ENCODE data around the gene SLC25A34.

SLC25A34 gene

DNA sequence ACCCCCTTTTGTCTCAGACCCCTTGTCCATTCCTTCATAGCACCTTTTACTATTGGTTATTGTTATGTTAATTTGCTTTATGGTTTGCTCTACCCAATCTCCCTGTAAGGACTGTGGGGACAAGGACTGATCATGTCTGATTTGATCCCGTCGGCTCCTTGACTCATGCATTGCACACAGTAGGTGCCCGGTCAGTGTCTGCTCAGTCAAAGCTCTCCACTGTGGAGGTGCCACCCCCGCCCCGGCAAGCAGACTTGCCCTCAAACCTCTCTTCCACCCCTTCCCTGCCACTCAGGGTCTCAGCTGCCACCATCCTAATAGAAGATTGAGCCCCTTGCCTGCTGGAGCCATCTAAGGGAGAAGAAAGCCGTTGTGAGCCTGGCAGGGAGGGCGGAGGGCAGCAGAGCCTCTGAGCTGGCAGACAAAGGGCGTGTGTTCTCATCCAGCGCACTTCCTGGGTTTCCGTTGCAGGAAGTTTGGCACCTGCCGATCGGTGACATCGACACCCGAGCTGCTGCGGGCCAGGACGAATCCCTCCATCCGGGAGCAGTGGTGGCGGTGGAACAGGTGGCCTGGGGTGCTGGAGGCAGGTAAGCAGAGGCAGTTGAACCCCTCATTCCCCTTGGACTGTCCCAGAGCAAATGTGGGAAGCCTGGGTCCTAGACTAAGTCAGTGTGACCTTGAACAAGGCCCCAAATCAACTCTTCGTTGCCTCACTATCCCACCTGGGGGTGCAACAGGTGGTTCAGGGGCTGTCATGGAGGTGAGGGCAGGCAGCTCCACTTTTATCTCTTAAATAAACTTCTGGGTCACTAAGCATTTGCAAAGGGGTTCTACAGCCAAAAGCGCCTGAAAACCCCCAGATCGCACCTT, 20.3 kb downstream of the SLC25A34 start:
- Histone ChIP-seq H3K9me3 (ENCODE audit: severe bottlenecking) (no peaks in the 10 kb centered on the region), H3K27me3 (ENCODE audit: insufficient read depth, poor library complexity, severe bottlenecking) (no peaks in the 10 kb centered on the region), H3K4me1 (ENCODE audit: insufficient read depth, poor library complexity, severe bottlenecking) (peaks cover 18% of the 10 kb centered on the region), H3K27ac (ENCODE audit: poor library complexity, severe bottlenecking) (peak overlapping the region; percentile 94), H3K4me3 (ENCODE audit: severe bottlenecking) (no peak overlapping the region), H3K36me3 (ENCODE audit: low read depth) (peaks cover 11% of the 10 kb centered on the region; the same call in 1 of the 2 replicates)
- TF ChIP-seq, protein P1, sequence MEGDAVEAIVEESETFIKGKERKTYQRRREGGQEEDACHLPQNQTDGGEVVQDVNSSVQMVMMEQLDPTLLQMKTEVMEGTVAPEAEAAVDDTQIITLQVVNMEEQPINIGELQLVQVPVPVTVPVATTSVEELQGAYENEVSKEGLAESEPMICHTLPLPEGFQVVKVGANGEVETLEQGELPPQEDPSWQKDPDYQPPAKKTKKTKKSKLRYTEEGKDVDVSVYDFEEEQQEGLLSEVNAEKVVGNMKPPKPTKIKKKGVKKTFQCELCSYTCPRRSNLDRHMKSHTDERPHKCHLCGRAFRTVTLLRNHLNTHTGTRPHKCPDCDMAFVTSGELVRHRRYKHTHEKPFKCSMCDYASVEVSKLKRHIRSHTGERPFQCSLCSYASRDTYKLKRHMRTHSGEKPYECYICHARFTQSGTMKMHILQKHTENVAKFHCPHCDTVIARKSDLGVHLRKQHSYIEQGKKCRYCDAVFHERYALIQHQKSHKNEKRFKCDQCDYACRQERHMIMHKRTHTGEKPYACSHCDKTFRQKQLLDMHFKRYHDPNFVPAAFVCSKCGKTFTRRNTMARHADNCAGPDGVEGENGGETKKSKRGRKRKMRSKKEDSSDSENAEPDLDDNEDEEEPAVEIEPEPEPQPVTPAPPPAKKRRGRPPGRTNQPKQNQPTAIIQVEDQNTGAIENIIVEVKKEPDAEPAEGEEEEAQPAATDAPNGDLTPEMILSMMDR (IDR thresholded peaks at IDR 0.05; ENCODE audit: poor library complexity, severe bottlenecking) = no peak
- peak; percentile 68 for DNase-seq (ENCODE audit: low spot score)
- ATAC-seq (ENCODE audit: low read depth) = peak; percentile 28; the same call in 2 of the 3 replicates

DNA sequence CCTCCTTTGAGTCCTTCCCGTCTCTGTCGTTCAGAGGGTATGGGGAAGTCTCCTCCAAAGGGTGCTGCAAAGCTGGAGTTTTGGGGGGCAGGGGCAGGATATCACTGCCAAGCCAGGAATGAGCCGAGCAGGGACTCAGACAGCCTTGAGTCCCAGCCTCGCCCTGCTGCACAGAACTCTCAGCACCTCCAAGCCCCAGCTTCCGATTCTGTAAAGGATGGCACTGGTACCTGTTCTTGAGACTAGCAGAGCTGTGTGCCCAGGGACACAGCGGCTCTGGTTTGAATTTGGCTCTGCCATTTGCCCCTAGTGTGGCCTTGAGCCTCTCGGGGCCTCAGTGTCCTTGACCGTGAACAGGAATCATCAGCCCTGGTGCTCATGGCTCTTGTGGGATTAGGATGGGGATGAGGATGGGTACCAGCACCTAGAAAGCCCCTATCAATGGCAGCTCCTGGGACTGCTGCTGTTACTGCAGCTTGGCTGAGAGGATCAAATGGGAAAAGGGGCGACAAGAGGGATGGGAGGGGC, 21.0 kb downstream of the SLC25A34 start:
- TF ChIP-seq, protein P1 (IDR thresholded peaks at IDR 0.05; ENCODE audit: poor library complexity, severe bottlenecking) = no peak
- H3K36me3 ChIP-seq (ENCODE audit: low read depth) = peaks cover 15% of the 10 kb centered on the region; the same call in 1 of the 2 replicates
- peak overlapping the region; percentile 94 for H3K27ac ChIP-seq (ENCODE audit: poor library complexity, severe bottlenecking)
- DNase-seq (ENCODE audit: low spot score) (no peak), ATAC-seq (ENCODE audit: low read depth) (no peak)
- no peak overlapping the region for H3K4me3 ChIP-seq (ENCODE audit: severe bottlenecking)
- no peaks in the 10 kb centered on the region for H3K27me3 ChIP-seq (ENCODE audit: insufficient read depth, poor library complexity, severe bottlenecking)
- H3K4me1 ChIP-seq (ENCODE audit: insufficient read depth, poor library complexity, severe bottlenecking) = peaks cover 22% of the 10 kb centered on the region
- no peaks in the 10 kb centered on the region for H3K9me3 ChIP-seq (ENCODE audit: severe bottlenecking)

- H3K4me1 ChIP-seq (ENCODE audit: insufficient read depth, poor library complexity, severe bottlenecking) = peaks cover 22% of the 10 kb centered on the region
- H3K27ac ChIP-seq (ENCODE audit: poor library complexity, severe bottlenecking) = peak overlapping the region; percentile 94
- no peaks in the 10 kb centered on the region for H3K27me3 ChIP-seq (ENCODE audit: insufficient read depth, poor library complexity, severe bottlenecking)
- TF ChIP-seq, protein P1 (IDR thresholded peaks at IDR 0.05; ENCODE audit: poor library complexity, severe bottlenecking) = no peak
- H3K9me3 ChIP-seq (ENCODE audit: severe bottlenecking) = no peaks in the 10 kb centered on the region
- peaks cover 20% of the 10 kb centered on the region; the same call in 1 of the 2 replicates for H3K36me3 ChIP-seq (ENCODE audit: low read depth)
- peak; percentile 17 for ATAC-seq (ENCODE audit: low read depth)
- DNase-seq (ENCODE audit: low spot score) = peak; percentile 70
- peak overlapping the region; percentile 79 for H3K4me3 ChIP-seq (ENCODE audit: severe bottlenecking)
Observed at GRCh38 chr1:15757575-15758342, 21.7 kb downstream of the SLC25A34 start.

GRCh38 chr1:15758343-15758931, 22.4 kb downstream of the SLC25A34 start, which contains the start of gene FBLIM1:
TSS of gene FBLIM1 (plus strand) at chr1:15758795. CDS start at chr1:15764984, 6,189 bp downstream.
- TF ChIP-seq, protein P1 (IDR thresholded peaks at IDR 0.05; ENCODE audit: poor library complexity, severe bottlenecking) = no peak
- Histone ChIP-seq H3K4me1 (ENCODE audit: insufficient read depth, poor library complexity, severe bottlenecking) (peaks cover 25% of the 10 kb centered on the region), H3K27me3 (ENCODE audit: insufficient read depth, poor library complexity, severe bottlenecking) (no peaks in the 10 kb centered on the region), H3K36me3 (ENCODE audit: low read depth) (peaks cover 20% of the 10 kb centered on the region; the same call in 1 of the 2 replicates), H3K27ac (ENCODE audit: poor library complexity, severe bottlenecking) (peak within 1 kb of the TSS; percentile 94), H3K4me3 (ENCODE audit: severe bottlenecking) (peak within 1 kb of the TSS; percentile 79), H3K9me3 (ENCODE audit: severe bottlenecking) (no peaks in the 10 kb centered on the region)
- ATAC-seq (ENCODE audit: low read depth) (peak; percentile 30; the same call in 2 of the 3 replicates), DNase-seq (ENCODE audit: low spot score) (no peak)

All from RWPE2 (cell line).